Nephron (organoid): ENCODE data around the gene SERPINA4.

Source experiments
- H3K27ac Mint-ChIP-seq, 3 experiments: 2 replicates each; pipeline ENCODE4 v1.8.0; 2020; ENCODE audit warnings: mixed read lengths in 3 of 3, mild to moderate bottlenecking in 2 of 3, moderate library complexity in 1 of 3
- H3K27me3 Mint-ChIP-seq: 2 replicates; pipeline ENCODE4 v1.8.0; 2021; ENCODE audit warnings: low read depth, mild to moderate bottlenecking, moderate library complexity, mixed read lengths
- H3K36me3 Mint-ChIP-seq: 2 replicates; pipeline ENCODE4 v1.8.0; 2020; ENCODE audit warnings: low read depth, mixed read lengths
- H3K4me1 Mint-ChIP-seq: 2 replicates; pipeline ENCODE4 v1.8.0; 2020; ENCODE audit warnings: mixed read lengths
- H3K4me3 Mint-ChIP-seq, 3 experiments: 2 replicates each; pipeline ENCODE4 v1.8.0; 2020; ENCODE audit warnings: mild to moderate bottlenecking in 3 of 3, mixed read lengths in 3 of 3, moderate library complexity in 2 of 3
- H3K9me3 Mint-ChIP-seq: 2 replicates; pipeline ENCODE4 v1.8.0; 2020; ENCODE audit warnings: mixed read lengths
- CTCF ChIP-seq, 3 experiments: fragments of 200-600 bp; sonication (generic); IDR thresholded peaks; one replicate each; pipeline ENCODE4 v1.5.0; 2021; ENCODE audit warnings: antibody characterized with exemption in 3 of 3; ENCODE audit not compliant: unreplicated experiment in 3 of 3

Gene SERPINA4

GRCh38 chr14:94517641-94518257 is 43.5 kb upstream of the SERPINA4 start:
- peaks cover 34% of the 10 kb centered on the region for H3K27me3 Mint-ChIP-seq
- TF ChIP-seq CTCF (IDR thresholded peaks at IDR 0.05; ENCODE audit: unreplicated experiment in 3 of 3) = no peak
- H3K36me3 Mint-ChIP-seq = no peaks in the 10 kb centered on the region
- H3K9me3 Mint-ChIP-seq = peaks cover 3% of the 10 kb centered on the region
- H3K27ac Mint-ChIP-seq = no peak overlapping the region
- H3K4me1 Mint-ChIP-seq = no peaks in the 10 kb centered on the region
- no peak overlapping the region for H3K4me3 Mint-ChIP-seq

- Mint-ChIP-seq H3K27me3 (peaks cover 26% of the 10 kb centered on the region), H3K4me1 (no peaks in the 10 kb centered on the region), H3K9me3 (peaks cover 3% of the 10 kb centered on the region), H3K4me3 (no peak overlapping the region), H3K27ac (no peak overlapping the region), H3K36me3 (no peaks in the 10 kb centered on the region)
- TF ChIP-seq CTCF (IDR thresholded peaks at IDR 0.05; ENCODE audit: unreplicated experiment in 3 of 3) = no peak
These were observed 39.7 kb upstream of the SERPINA4 start for GRCh38 chr14:94521375-94522114.

GRCh38 chr14:94522115-94522724 is 39.0 kb upstream of the SERPINA4 start:
- Mint-ChIP-seq H3K27me3 (peaks cover 19% of the 10 kb centered on the region), H3K4me3 (no peak overlapping the region), H3K27ac (no peak overlapping the region), H3K4me1 (no peaks in the 10 kb centered on the region), H3K9me3 (peaks cover 9% of the 10 kb centered on the region), H3K36me3 (no peaks in the 10 kb centered on the region)
- TF ChIP-seq CTCF (IDR thresholded peaks at IDR 0.05; ENCODE audit: unreplicated experiment in 3 of 3) = no peak

- H3K4me3 Mint-ChIP-seq = no peak overlapping the region
- H3K36me3 Mint-ChIP-seq = no peaks in the 10 kb centered on the region
- H3K9me3 Mint-ChIP-seq = peaks cover 10% of the 10 kb centered on the region
- H3K27ac Mint-ChIP-seq = no peak overlapping the region
- H3K4me1 Mint-ChIP-seq = no peaks in the 10 kb centered on the region
- no peak for TF ChIP-seq CTCF (IDR thresholded peaks at IDR 0.05; ENCODE audit: unreplicated experiment in 3 of 3)
- H3K27me3 Mint-ChIP-seq = peaks cover 19% of the 10 kb centered on the region
These were observed 38.0 kb upstream of the SERPINA4 start for GRCh38 chr14:94523265-94523664.

GRCh38 chr14:94524093-94524492 is 37.1 kb upstream of the SERPINA4 start:
- Mint-ChIP-seq H3K27ac (no peak overlapping the region), H3K27me3 (peaks cover 19% of the 10 kb centered on the region), H3K4me3 (no peak overlapping the region), H3K36me3 (no peaks in the 10 kb centered on the region), H3K4me1 (no peaks in the 10 kb centered on the region), H3K9me3 (peaks cover 7% of the 10 kb centered on the region)
- TF ChIP-seq CTCF (IDR thresholded peaks at IDR 0.05; ENCODE audit: unreplicated experiment in 3 of 3) = no peak
